Skin of body (tissue), 2 donors: Measurements from ENCODE around the gene GJB2. TPM values are rescaled to one million over a fixed set of nuclear protein-coding genes. Genes with fewer than 3 reads are reported as not detected.
A peak's percentile ranks its signal among the peaks of the same experiment; 100 is the strongest.

Experiments
- DNase-seq: peaks from one replicate; lab custom pipeline; 2025; lab: John Stamatoyannopoulos, UW
- total RNA-seq: library from RNA; depleted of rRNA; stranded (reverse); fragments of >200 nt; gene quantifications from one replicate; pipeline ENCODE4 v1.2.3, GENCODE V29; 2014

Gene GJB2
- 84.7 TPM for total RNA-seq

- no peak for DNase-seq
Observed at GRCh38 chr13:20192836-20193161, at the start of gene GJB2. Gene GJB2 (minus strand): TSS chr13:20192938. CDS start chr13:20189581, 3,357 bp downstream.

GRCh38 chr13:20241593-20241992 is 48.9 kb upstream of the GJB2 start:
- no peak for DNase-seq

- DNase-seq = no peak
Observed at GRCh38 chr13:20239748-20240147, 47.0 kb upstream of the GJB2 start.

- no peak for DNase-seq
Observed at GRCh38 chr13:20232556-20233277, 40.0 kb upstream of the GJB2 start.

- DNase-seq = no peak
Observed at GRCh38 chr13:20231839-20232555, 39.3 kb upstream of the GJB2 start, which contains the start of gene GJB6. Gene GJB6 (minus strand): TSS chr13:20232319. CDS start chr13:20223480, 8,839 bp downstream.

- no peak for DNase-seq
Observed at GRCh38 chr13:20230913-20231838, 38.4 kb upstream of the GJB2 start.

GRCh38 chr13:20227730-20228129 is 35.0 kb upstream of the GJB2 start:
- no peak for DNase-seq

GRCh38 chr13:20227288-20227687 is 34.5 kb upstream of the GJB2 start:
- no peak for DNase-seq

GRCh38 chr13:20222553-20222952 is 29.8 kb upstream of the GJB2 start:
- DNase-seq = no peak

GRCh38 chr13:20221772-20222171 is 29.0 kb upstream of the GJB2 start:
- no peak for DNase-seq

GRCh38 chr13:20219577-20219976 is 26.8 kb upstream of the GJB2 start:
- no peak for DNase-seq

- DNase-seq = no peak
Observed at GRCh38 chr13:20217168-20217567, 24.4 kb upstream of the GJB2 start.

GRCh38 chr13:20209948-20210347 is 17.2 kb upstream of the GJB2 start:
- DNase-seq = no peak

- no peak for DNase-seq
Observed at GRCh38 chr13:20206698-20207235, 14.0 kb upstream of the GJB2 start.

GRCh38 chr13:20206065-20206697 is 13.4 kb upstream of the GJB2 start:
- no peak for DNase-seq

GRCh38 chr13:20198781-20199180 is 6.0 kb upstream of the GJB2 start:
- DNase-seq = no peak

- peak; percentile 39 for DNase-seq
Observed at GRCh38 chr13:20197361-20197834, 4.7 kb upstream of the GJB2 start.

- no peak for DNase-seq
Observed at GRCh38 chr13:20195801-20196200, 3.1 kb upstream of the GJB2 start.

GRCh38 chr13:20193907-20194631 is 1.3 kb upstream of the GJB2 start:
- no peak for DNase-seq

GRCh38 chr13:20193162-20193906 is 596 bp upstream of the GJB2 start:
- no peak for DNase-seq
